SH-SY5Y (cell line): Measurements from ENCODE around the gene KIRREL1.

Source experiments
- GATA2 ChIP-seq: IDR thresholded peaks from 2 replicates; pipeline ENCODE4 v1.6.1; 2011; ENCODE audit warnings: mild to moderate bottlenecking, low read depth, low read length
- GATA3 ChIP-seq: IDR thresholded peaks from 2 replicates; pipeline ENCODE4 v1.6.1; 2011; ENCODE audit warnings: low read depth, mild to moderate bottlenecking, low read length, moderate library complexity

- TF ChIP-seq GATA3 (no peak), GATA2 (no peak)
Measured at GRCh38 chr1:158007180-158007579, 13.7 kb downstream of the KIRREL1 start.
